ENCODE measurements around the gene GNG3. TPM values are rescaled to one million over a fixed set of nuclear protein-coding genes. Genes with fewer than 3 reads are reported as not detected.

GNG3 gene
- total RNA-seq, 4 donors from 2014 or later: not detected

DNA sequence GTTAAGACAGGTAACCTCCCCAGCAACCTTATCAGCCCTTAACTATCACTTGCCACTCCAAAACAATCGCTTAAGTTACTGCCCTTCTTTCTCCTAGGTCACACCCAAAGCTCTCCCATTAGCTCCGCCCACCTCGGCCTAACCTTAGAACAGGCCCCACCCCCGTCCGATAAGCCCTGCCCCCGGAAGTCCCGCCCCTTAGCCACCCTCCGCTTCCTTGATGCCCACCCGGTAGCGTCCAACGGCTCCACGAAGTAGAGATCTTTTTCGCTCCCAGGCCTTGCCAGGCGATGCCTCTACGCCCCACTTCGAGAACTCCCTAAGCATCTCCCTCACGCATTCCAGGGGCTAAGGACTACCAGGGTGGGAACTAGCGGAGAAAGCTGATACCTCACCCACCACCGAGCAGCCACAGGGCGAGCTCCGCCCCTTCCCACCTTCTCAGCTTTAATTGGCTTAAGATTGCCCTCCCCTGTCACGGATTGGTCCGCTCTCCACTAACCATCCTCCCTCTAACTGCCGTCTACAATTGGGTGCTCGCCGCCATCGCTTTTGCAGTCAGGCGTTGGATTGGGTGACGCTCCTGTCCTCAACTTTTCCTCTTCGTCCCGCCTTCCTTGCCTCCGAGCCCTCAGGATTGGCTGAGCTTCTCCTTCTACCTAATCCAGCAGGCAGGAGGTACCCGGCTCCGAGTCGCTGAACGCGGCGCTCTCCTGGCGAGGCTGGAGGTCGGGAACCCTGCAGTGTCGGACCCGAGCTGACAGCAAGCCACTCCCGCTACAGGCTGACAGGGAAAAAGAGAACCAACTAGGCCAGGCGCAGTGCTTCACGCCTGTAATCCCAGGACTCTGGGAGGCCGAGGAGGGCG is 46.5 kb downstream of the GNG3 start, which contains the start of gene ZBTB3:
ZBTB3 (minus strand) TSS at position 425 of the 868 bp plus-strand sequence. CDS start 496 bp downstream, outside the sequence.
- peak within 1 kb of the TSS; percentile 58 to 91 (median 68) for H3K4me3 ChIP-seq
- no peaks in the 10 kb centered on the region for H3K27me3 ChIP-seq
- DNase-seq: peak; percentile 85
- H3K4me1 ChIP-seq: peaks cover 18 to 53% (median 19%) of the 10 kb centered on the region in 3 donors
- 0 to 1% methylated on average over 26 to 27 of the region's 47 CpGs for WGBS, 2 donors
- peak within 1 kb of the TSS; percentile 88 to 97 (median 94) for H3K27ac ChIP-seq
- TF ChIP-seq, protein P1, sequence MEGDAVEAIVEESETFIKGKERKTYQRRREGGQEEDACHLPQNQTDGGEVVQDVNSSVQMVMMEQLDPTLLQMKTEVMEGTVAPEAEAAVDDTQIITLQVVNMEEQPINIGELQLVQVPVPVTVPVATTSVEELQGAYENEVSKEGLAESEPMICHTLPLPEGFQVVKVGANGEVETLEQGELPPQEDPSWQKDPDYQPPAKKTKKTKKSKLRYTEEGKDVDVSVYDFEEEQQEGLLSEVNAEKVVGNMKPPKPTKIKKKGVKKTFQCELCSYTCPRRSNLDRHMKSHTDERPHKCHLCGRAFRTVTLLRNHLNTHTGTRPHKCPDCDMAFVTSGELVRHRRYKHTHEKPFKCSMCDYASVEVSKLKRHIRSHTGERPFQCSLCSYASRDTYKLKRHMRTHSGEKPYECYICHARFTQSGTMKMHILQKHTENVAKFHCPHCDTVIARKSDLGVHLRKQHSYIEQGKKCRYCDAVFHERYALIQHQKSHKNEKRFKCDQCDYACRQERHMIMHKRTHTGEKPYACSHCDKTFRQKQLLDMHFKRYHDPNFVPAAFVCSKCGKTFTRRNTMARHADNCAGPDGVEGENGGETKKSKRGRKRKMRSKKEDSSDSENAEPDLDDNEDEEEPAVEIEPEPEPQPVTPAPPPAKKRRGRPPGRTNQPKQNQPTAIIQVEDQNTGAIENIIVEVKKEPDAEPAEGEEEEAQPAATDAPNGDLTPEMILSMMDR (IDR thresholded peaks at IDR 0.05): peak in 4 of 6 experiments; percentile 10 to 42 (median 30)
- peak in 2 of 4 donors; percentile 53 to 80 for TF ChIP-seq POLR2A (IDR thresholded peaks at IDR 0.05)
- no peaks in the 10 kb centered on the region for H3K9me3 ChIP-seq
- intact Hi-C loops (cut with DNase I): no loop called here
- H3K36me3 ChIP-seq: peaks cover 5 to 29% (median 6%) of the 10 kb centered on the region in 3 donors

GRCh38 chr11:62755086-62755615 is 47.7 kb downstream of the GNG3 start:
- Histone ChIP-seq H3K4me1 (peaks cover 18 to 42% (median 19%) of the 10 kb centered on the region in 3 donors), H3K36me3 (peaks cover 5 to 17% (median 6%) of the 10 kb centered on the region in 3 donors), H3K27ac (no peak overlapping the region), H3K4me3 (no peak overlapping the region), H3K27me3 (no peaks in the 10 kb centered on the region), H3K9me3 (no peaks in the 10 kb centered on the region)
- no peak for TF ChIP-seq POLR2A (IDR thresholded peaks at IDR 0.05)
- TF ChIP-seq, protein P1 (IDR thresholded peaks at IDR 0.05): no peak
- 76 to 88% methylated on average over 10 of the region's 10 CpGs for WGBS, 2 donors
- DNase-seq: no peak
- intact Hi-C loops (cut with DNase I): no loop called here

DNA sequence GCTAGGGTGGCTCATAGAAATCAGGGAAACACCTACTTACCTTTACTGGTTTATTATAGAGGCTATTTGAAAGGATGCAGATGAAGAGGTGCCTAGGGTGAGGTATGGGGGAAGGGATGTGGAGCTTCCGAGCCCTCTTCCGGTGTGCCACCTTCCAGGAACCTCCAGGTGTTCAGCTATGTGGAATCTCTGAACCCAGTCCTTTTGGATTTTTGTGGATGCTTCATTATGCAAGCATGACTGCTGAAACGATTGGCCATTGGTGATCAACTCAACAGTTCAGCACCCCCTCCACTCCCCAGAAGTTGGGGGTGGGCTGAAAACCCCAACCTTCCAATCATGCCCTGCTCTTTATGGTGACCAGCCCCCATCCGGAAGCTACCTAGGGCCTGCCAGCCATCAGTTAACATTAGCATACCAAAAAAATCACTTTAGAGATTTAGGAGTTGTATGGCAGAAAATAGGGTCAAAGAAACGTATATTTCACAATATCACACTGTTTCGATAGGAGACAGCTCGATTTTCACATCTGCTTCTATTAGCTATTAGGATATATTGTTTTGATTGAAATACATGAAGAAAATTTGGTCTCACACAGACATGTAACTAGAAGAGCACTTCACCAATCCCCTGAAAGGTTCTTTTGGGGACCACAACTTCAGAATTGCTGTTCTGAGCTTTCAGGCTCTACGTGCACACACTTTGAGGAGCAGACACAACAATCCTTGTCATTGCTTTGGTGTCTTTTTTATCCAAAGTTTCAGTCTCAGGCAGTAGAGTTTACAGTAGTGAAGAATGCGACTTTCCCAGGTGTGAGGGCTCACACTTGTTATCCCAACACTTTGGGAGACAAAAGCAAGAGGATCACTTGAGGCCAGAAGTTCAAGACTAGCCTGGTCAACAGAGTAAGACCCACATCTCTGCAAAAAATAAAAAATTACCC is 50.6 kb downstream of the GNG3 start:
- H3K4me1 ChIP-seq: peaks cover 21 to 34% (median 22%) of the 10 kb centered on the region in 3 donors
- 62 to 70% methylated on average over 7 to 8 of the region's 9 CpGs for WGBS, 2 donors
- TF ChIP-seq POLR2A (IDR thresholded peaks at IDR 0.05): no peak
- TF ChIP-seq, protein P1 (IDR thresholded peaks at IDR 0.05): no peak
- no peak overlapping the region for H3K27ac ChIP-seq
- no peaks in the 10 kb centered on the region for H3K9me3 ChIP-seq
- H3K4me3 ChIP-seq: no peak overlapping the region
- peaks cover 0 to 6% (median 0%) of the 10 kb centered on the region in 3 donors for H3K36me3 ChIP-seq
- no peak for DNase-seq
- intact Hi-C loops (cut with DNase I): no loop called here
- no peaks in the 10 kb centered on the region for H3K27me3 ChIP-seq

Small RNA genes within 50 kb of the gene (small RNA-seq; reads per million reads assigned to genes)
- gene SNORA57: 0 reads per million in 4 donors

Other genes starting within 250 kb of the GNG3 start
- 1,000 to 10,000 TPM in 2 of 4 donors, 100 to 1,000 TPM in 2; 695 to 1,250 (median 954) TPM for gene AHNAK, start 160.9 kb upstream of the GNG3 start, total RNA-seq
- gene EEF1G, start 133.8 kb upstream of the GNG3 start, total RNA-seq: 1,000 to 10,000 TPM; 1,144 to 2,095 (median 1,685) TPM
- gene TUT1, start 116.2 kb upstream of the GNG3 start, total RNA-seq: 10 to 100 TPM in 1 of 4 donors, 1 to 10 TPM in 3; 5.0 to 12.7 (median 8.0) TPM
- gene MTA2, start 105.8 kb upstream of the GNG3 start, total RNA-seq: 100 to 1,000 TPM; 103 to 132 (median 111) TPM
- gene EML3, start 94.9 kb upstream of the GNG3 start, total RNA-seq: 10 to 100 TPM; 34.7 to 58.6 (median 53.6) TPM
- 10 to 100 TPM in 1 of 4 donors, 1 to 10 TPM in 3; 5.5 to 10.8 (median 7.2) TPM for gene ROM1, start 94.4 kb upstream of the GNG3 start, total RNA-seq
- 10 to 100 TPM in 3 of 4 donors, 1 to 10 TPM in 1; 8.6 to 17.2 (median 12.9) TPM for gene B3GAT3, start 85.7 kb upstream of the GNG3 start, total RNA-seq
- 10 to 100 TPM; 90.8 to 97.2 (median 95.0) TPM for gene GANAB, start 61.1 kb upstream of the GNG3 start, total RNA-seq
- gene INTS5, start 54.4 kb upstream of the GNG3 start, total RNA-seq: 10 to 100 TPM; 15.4 to 21.2 (median 19.0) TPM
- 10 to 100 TPM; 36.0 to 53.4 (median 43.6) TPM for gene C11orf98, start 42.5 kb upstream of the GNG3 start, total RNA-seq
- 10 to 100 TPM in 2 of 4 donors, 1 to 10 TPM in 2; 1.1 to 10.5 (median 7.0) TPM for gene CSKMT, start 42.4 kb upstream of the GNG3 start, total RNA-seq
- 10 to 100 TPM; 10.5 to 17.2 (median 12.2) TPM for gene UQCC3, start 36.0 kb upstream of the GNG3 start, total RNA-seq
- gene LBHD1, start 35.4 kb upstream of the GNG3 start, total RNA-seq: 1 to 10 TPM; 1.8 to 3.6 (median 2.5) TPM
- 100 to 1,000 TPM in 1 of 4 donors, 10 to 100 TPM in 3; 67.3 to 148 (median 86.1) TPM for gene UBXN1, start 28.6 kb upstream of the GNG3 start, total RNA-seq
- gene LRRN4CL, start 18.1 kb upstream of the GNG3 start, total RNA-seq: 10 to 100 TPM in 1 of 4 donors, 1 to 10 TPM in 2, under 1 TPM in 1; 0.27 to 12.0 (median 4.5) TPM
- 10 to 100 TPM; 25.7 to 69.4 (median 32.6) TPM for gene BSCL2, start 252 bp upstream of the GNG3 start, total RNA-seq
- 10 to 100 TPM; 14.4 to 33.0 (median 26.4) TPM for gene HNRNPUL2, start 19.8 kb downstream of the GNG3 start, total RNA-seq
- 10 to 100 TPM in 3 of 4 donors, 1 to 10 TPM in 1; 9.6 to 21.3 (median 15.0) TPM for gene TTC9C, start 20.8 kb downstream of the GNG3 start, total RNA-seq
- 1 to 10 TPM; 4.7 to 7.7 (median 6.9) TPM for gene ZBTB3, start 46.5 kb downstream of the GNG3 start, total RNA-seq
- gene POLR2G, start 53.9 kb downstream of the GNG3 start, total RNA-seq: 10 to 100 TPM; 26.5 to 61.2 (median 47.7) TPM
- 10 to 100 TPM; 11.5 to 40.2 (median 19.0) TPM for gene TAF6L, start 63.7 kb downstream of the GNG3 start, total RNA-seq
- gene TMEM179B, start 79.7 kb downstream of the GNG3 start, total RNA-seq: 10 to 100 TPM; 35.6 to 60.1 (median 43.3) TPM
- gene TMEM223, start 84.3 kb downstream of the GNG3 start, total RNA-seq: 10 to 100 TPM; 13.2 to 28.4 (median 22.0) TPM
- 10 to 100 TPM; 38.1 to 62.4 (median 44.4) TPM for gene NXF1, start 97.8 kb downstream of the GNG3 start, total RNA-seq
- gene STX5, start 124.4 kb downstream of the GNG3 start, total RNA-seq: 10 to 100 TPM; 23.0 to 34.7 (median 24.2) TPM
- not detected for gene TEX54, start 125.2 kb downstream of the GNG3 start, total RNA-seq
- gene WDR74, start 131.9 kb downstream of the GNG3 start, total RNA-seq: 10 to 100 TPM; 31.7 to 74.0 (median 44.3) TPM
- gene SLC3A2, start 173.2 kb downstream of the GNG3 start, total RNA-seq: 100 to 1,000 TPM; 132 to 373 (median 153) TPM
- gene CHRM1, start 213.7 kb downstream of the GNG3 start, total RNA-seq: under 1 TPM in 2 of 4 donors, not detected in 2; 0.30 to 0.73 TPM